Thyroid gland (tissue), 4 donors: ENCODE results near the gene FBXO11.

ENCODE experiments used
- CTCF ChIP-seq, 6 experiments: fragments of 200-600 bp in 3 of 6; fragments of 450-650 bp in 3 of 6; sonication (generic) in 3 of 6; IDR thresholded peaks; one replicate each; pipeline ENCODE4 v1.5.1; 2016 to 2019; ENCODE audit warnings: antibody characterized with exemption in 6 of 6, mild to moderate bottlenecking in 2 of 6, inconsistent platforms in 1 of 6, moderate library complexity in 1 of 6
- POLR2A ChIP-seq, 2 donors: fragments of 450-650 bp; IDR thresholded peaks; one replicate each; pipeline ENCODE4 v1.6.1; 2017; ENCODE audit warnings: antibody characterized with exemption in 2 of 2, mild to moderate bottlenecking in 2 of 2, moderate library complexity in 1 of 2

- TF ChIP-seq POLR2A (IDR thresholded peaks at IDR 0.05) (no peak), CTCF (IDR thresholded peaks at IDR 0.05) (no peak)
Observed at GRCh38 chr2:47950340-47951301, 44.3 kb upstream of the FBXO11 start.
